ENCODE measurements around the gene CNTNAP3B.
"Not testable (repeated sequence)": the region's sequence is repeated elsewhere in the genome, so short reads cannot be mapped to it uniquely, and the experiment has no call there.

Gene CNTNAP3B

GRCh38 chr9:42129073-42129729 lies at the start of gene CNTNAP3B:
Gene CNTNAP3B (minus strand): TSS chr9:42129426. CDS start chr9:42129094, 332 bp downstream.
- DNase-seq (ENCODE audit: low read depth): not testable (repeated sequence)

GRCh38 chr9:42160299-42160698 lies 31.1 kb upstream of the CNTNAP3B start:
- DNase-seq (ENCODE audit: low read depth): not testable (repeated sequence)

GRCh38 chr9:42127056-42127841 lies 2.0 kb downstream of the CNTNAP3B start:
- not testable (repeated sequence) for DNase-seq (ENCODE audit: low read depth)

- not testable (repeated sequence) for DNase-seq (ENCODE audit: low read depth)
Observed at GRCh38 chr9:42121007-42121406, 8.2 kb downstream of the CNTNAP3B start.

GRCh38 chr9:42095929-42096328 lies 33.3 kb downstream of the CNTNAP3B start:
- not testable (repeated sequence) for DNase-seq (ENCODE audit: low read depth)

GRCh38 chr9:42084559-42084952 lies 44.7 kb downstream of the CNTNAP3B start:
- not testable (repeated sequence) for DNase-seq (ENCODE audit: low read depth)

- DNase-seq (ENCODE audit: low read depth): not testable (repeated sequence)
Observed at GRCh38 chr9:42083877-42084558, 45.2 kb downstream of the CNTNAP3B start.

- not testable (repeated sequence) for DNase-seq (ENCODE audit: low read depth)
Observed at GRCh38 chr9:42080376-42080775, 48.9 kb downstream of the CNTNAP3B start.

- DNase-seq (ENCODE audit: low read depth): not testable (repeated sequence)
Observed at GRCh38 chr9:42074868-42075267, 54.4 kb downstream of the CNTNAP3B start.

GRCh38 chr9:42071026-42071425 lies 58.2 kb downstream of the CNTNAP3B start:
- not testable (repeated sequence) for DNase-seq (ENCODE audit: low read depth)

- DNase-seq (ENCODE audit: low read depth): not testable (repeated sequence)
Observed at GRCh38 chr9:42070035-42070799, 59.0 kb downstream of the CNTNAP3B start.

GRCh38 chr9:42053874-42054273 lies 75.4 kb downstream of the CNTNAP3B start:
- DNase-seq (ENCODE audit: low read depth): not testable (repeated sequence)

GRCh38 chr9:42050701-42051100 lies 78.5 kb downstream of the CNTNAP3B start:
- not testable (repeated sequence) for DNase-seq (ENCODE audit: low read depth)

GRCh38 chr9:42044422-42045010 lies 84.7 kb downstream of the CNTNAP3B start:
- not testable (repeated sequence) for DNase-seq (ENCODE audit: low read depth)

GRCh38 chr9:42033541-42033940 lies 95.7 kb downstream of the CNTNAP3B start:
- DNase-seq (ENCODE audit: low read depth): not testable (repeated sequence)

GRCh38 chr9:42020639-42021038 lies 108.6 kb downstream of the CNTNAP3B start:
- not testable (repeated sequence) for DNase-seq (ENCODE audit: low read depth)

GRCh38 chr9:42018220-42018922 lies 110.9 kb downstream of the CNTNAP3B start:
- not testable (repeated sequence) for DNase-seq (ENCODE audit: low read depth)

- DNase-seq (ENCODE audit: low read depth): not testable (repeated sequence)
Observed at GRCh38 chr9:42014317-42014716, 114.9 kb downstream of the CNTNAP3B start.

- not testable (repeated sequence) for DNase-seq (ENCODE audit: low read depth)
Observed at GRCh38 chr9:41991607-41992006, 137.6 kb downstream of the CNTNAP3B start.

- DNase-seq (ENCODE audit: low read depth): not testable (repeated sequence)
Observed at GRCh38 chr9:41980271-41980670, 149.0 kb downstream of the CNTNAP3B start.

Measured in stimulated activated CD8-positive, alpha-beta memory T cell treated with anti-CD3 and anti-CD28 coated beads, Interleukin-15, amount 100 ng/mL, for 24 hours (primary cell).